Measurements from ENCODE around the gene OOEP.

OOEP gene

GRCh38 chr6:73340048-73340447 is 29.6 kb downstream of the OOEP start:
- peak; percentile 8 for DNase-seq (ENCODE audit: low read depth)
- H3K4me3 ChIP-seq (ENCODE audit: low read depth, low read length): no peak overlapping the region
- no peak for TF ChIP-seq CTCF (conservative IDR thresholded peaks at IDR 0.05; ENCODE audit: low read depth, low read length)

DNA sequence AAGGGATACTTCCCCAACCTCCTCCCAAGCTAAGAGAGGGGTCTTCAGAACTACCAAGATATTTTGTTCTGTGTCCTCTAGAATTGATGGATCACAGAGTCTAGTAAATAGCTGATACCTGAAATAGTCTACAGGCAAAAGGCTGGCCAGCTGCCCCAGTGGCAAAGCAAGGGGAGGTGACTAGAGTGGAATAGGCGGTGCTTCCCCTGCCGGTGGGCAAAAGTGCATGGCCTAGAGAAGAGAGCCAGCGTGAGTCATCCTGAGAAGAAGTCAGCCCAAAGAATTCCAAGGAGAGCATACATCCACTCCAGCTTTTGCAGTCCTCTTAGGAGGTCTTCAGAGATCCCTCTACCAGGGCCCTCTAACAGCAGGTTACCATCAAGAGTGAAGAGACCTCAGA is 30.4 kb downstream of the OOEP start:
- no peak for DNase-seq (ENCODE audit: low read depth)
- no peak for TF ChIP-seq CTCF (conservative IDR thresholded peaks at IDR 0.05; ENCODE audit: low read depth, low read length)
- H3K4me3 ChIP-seq (ENCODE audit: low read depth, low read length): no peak overlapping the region

- no peak overlapping the region for H3K4me3 ChIP-seq (ENCODE audit: low read depth, low read length)
- no peak for DNase-seq (ENCODE audit: low read depth)
- no peak for TF ChIP-seq CTCF (conservative IDR thresholded peaks at IDR 0.05; ENCODE audit: low read depth, low read length)
Measured at GRCh38 chr6:73329201-73329600, 40.5 kb downstream of the OOEP start.

GRCh38 chr6:73328790-73329189 is 40.9 kb downstream of the OOEP start:
- no peak overlapping the region for H3K4me3 ChIP-seq (ENCODE audit: low read depth, low read length)
- no peak for TF ChIP-seq CTCF (conservative IDR thresholded peaks at IDR 0.05; ENCODE audit: low read depth, low read length)
- no peak for DNase-seq (ENCODE audit: low read depth)

GRCh38 chr6:73325656-73326055 is 44.0 kb downstream of the OOEP start:
- H3K4me3 ChIP-seq (ENCODE audit: low read depth, low read length): no peak overlapping the region
- DNase-seq (ENCODE audit: low read depth): no peak
- TF ChIP-seq CTCF (conservative IDR thresholded peaks at IDR 0.05; ENCODE audit: low read depth, low read length): no peak

DNA sequence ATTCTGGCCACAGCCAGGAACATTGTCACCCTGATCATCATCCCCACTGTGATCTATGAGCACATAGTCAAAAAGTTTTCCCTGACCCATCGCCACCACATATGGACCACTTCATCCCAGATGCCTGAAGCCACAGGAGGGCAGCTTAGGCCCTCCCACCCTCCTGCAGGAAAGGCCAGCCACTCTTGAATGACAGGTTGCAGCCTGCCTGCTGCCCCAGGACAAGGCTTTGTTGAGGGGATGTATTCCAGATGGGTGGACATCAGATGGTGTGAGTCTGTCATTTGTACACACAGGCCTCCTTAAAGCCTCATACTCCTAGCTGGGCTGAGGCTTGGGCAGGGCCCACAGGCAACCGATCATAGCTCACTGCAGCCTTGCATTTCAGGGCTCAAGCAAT is 46.4 kb downstream of the OOEP start:
- DNase-seq (ENCODE audit: low read depth): no peak
- TF ChIP-seq CTCF (conservative IDR thresholded peaks at IDR 0.05; ENCODE audit: low read depth, low read length): no peak
- H3K4me3 ChIP-seq (ENCODE audit: low read depth, low read length): no peak overlapping the region
